Measurements from ENCODE around the gene NPPA.
A peak's percentile ranks its signal among the peaks of the same experiment; 100 is the strongest.

NPPA gene

GRCh38 chr1:11831945-11832725, 15.4 kb downstream of the NPPA start:
- H3K27me3 ChIP-seq (ENCODE audit: control insufficient read depth, insufficient read depth, low read length) = no peaks in the 10 kb centered on the region
- no peak for DNase-seq (ENCODE audit: low read depth, low spot score)
- no CpG with 5 or more reads among the region's 9 CpGs for WGBS (ENCODE audit: insufficient coverage, insufficient read length)
- H3K9me3 ChIP-seq (ENCODE audit: control insufficient read depth, insufficient read depth, low read length) = no peaks in the 10 kb centered on the region
- peaks cover 65% of the 10 kb centered on the region for H3K36me3 ChIP-seq (ENCODE audit: control insufficient read depth, insufficient read depth, low read length)
- H3K4me1 ChIP-seq (ENCODE audit: control insufficient read depth, insufficient read depth, low read length) = no peaks in the 10 kb centered on the region
- H3K4me3 ChIP-seq (ENCODE audit: low read length) = no peak overlapping the region
- H3K27ac ChIP-seq (ENCODE audit: low read length) = no peak overlapping the region

GRCh38 chr1:11828511-11828910, 19.1 kb downstream of the NPPA start:
- no CpG with 5 or more reads among the region's 19 CpGs for WGBS (ENCODE audit: insufficient coverage, insufficient read length)
- Histone ChIP-seq H3K36me3 (ENCODE audit: control insufficient read depth, insufficient read depth, low read length) (peaks cover 42% of the 10 kb centered on the region), H3K4me3 (ENCODE audit: low read length) (no peak overlapping the region), H3K4me1 (ENCODE audit: control insufficient read depth, insufficient read depth, low read length) (no peaks in the 10 kb centered on the region), H3K9me3 (ENCODE audit: control insufficient read depth, insufficient read depth, low read length) (no peaks in the 10 kb centered on the region), H3K27ac (ENCODE audit: low read length) (no peak overlapping the region), H3K27me3 (ENCODE audit: control insufficient read depth, insufficient read depth, low read length) (no peaks in the 10 kb centered on the region)
- DNase-seq (ENCODE audit: low read depth, low spot score) = no peak

- Histone ChIP-seq H3K4me3 (ENCODE audit: low read length) (no peak overlapping the region), H3K9me3 (ENCODE audit: control insufficient read depth, insufficient read depth, low read length) (no peaks in the 10 kb centered on the region), H3K4me1 (ENCODE audit: control insufficient read depth, insufficient read depth, low read length) (no peaks in the 10 kb centered on the region), H3K27me3 (ENCODE audit: control insufficient read depth, insufficient read depth, low read length) (no peaks in the 10 kb centered on the region), H3K27ac (ENCODE audit: low read length) (no peak overlapping the region), H3K36me3 (ENCODE audit: control insufficient read depth, insufficient read depth, low read length) (peaks cover 32% of the 10 kb centered on the region)
- no peak for DNase-seq (ENCODE audit: low read depth, low spot score)
- no CpG with 5 or more reads among the region's 9 CpGs for WGBS (ENCODE audit: insufficient coverage, insufficient read length)
Measured at GRCh38 chr1:11826946-11827345, 20.6 kb downstream of the NPPA start.

- no peaks in the 10 kb centered on the region for H3K4me1 ChIP-seq (ENCODE audit: control insufficient read depth, insufficient read depth, low read length)
- DNase-seq (ENCODE audit: low read depth, low spot score) = no peak
- no CpG with 5 or more reads among the region's 7 CpGs for WGBS (ENCODE audit: insufficient coverage, insufficient read length)
- no peak overlapping the region for H3K27ac ChIP-seq (ENCODE audit: low read length)
- no peak overlapping the region for H3K4me3 ChIP-seq (ENCODE audit: low read length)
- peaks cover 31% of the 10 kb centered on the region for H3K36me3 ChIP-seq (ENCODE audit: control insufficient read depth, insufficient read depth, low read length)
- H3K27me3 ChIP-seq (ENCODE audit: control insufficient read depth, insufficient read depth, low read length) = no peaks in the 10 kb centered on the region
- no peaks in the 10 kb centered on the region for H3K9me3 ChIP-seq (ENCODE audit: control insufficient read depth, insufficient read depth, low read length)
Measured at GRCh38 chr1:11825131-11825530, 22.5 kb downstream of the NPPA start.

GRCh38 chr1:11823366-11824137, 24.0 kb downstream of the NPPA start:
- no peak overlapping the region for H3K27ac ChIP-seq (ENCODE audit: low read length)
- H3K4me3 ChIP-seq (ENCODE audit: low read length) = no peak overlapping the region
- H3K9me3 ChIP-seq (ENCODE audit: control insufficient read depth, insufficient read depth, low read length) = no peaks in the 10 kb centered on the region
- DNase-seq (ENCODE audit: low read depth, low spot score) = no peak
- no peaks in the 10 kb centered on the region for H3K4me1 ChIP-seq (ENCODE audit: control insufficient read depth, insufficient read depth, low read length)
- no peaks in the 10 kb centered on the region for H3K27me3 ChIP-seq (ENCODE audit: control insufficient read depth, insufficient read depth, low read length)
- WGBS (ENCODE audit: insufficient coverage, insufficient read length) = no CpG with 5 or more reads among the region's 17 CpGs
- H3K36me3 ChIP-seq (ENCODE audit: control insufficient read depth, insufficient read depth, low read length) = peaks cover 21% of the 10 kb centered on the region

- DNase-seq (ENCODE audit: low read depth, low spot score) = no peak
- Histone ChIP-seq H3K9me3 (ENCODE audit: control insufficient read depth, insufficient read depth, low read length) (no peaks in the 10 kb centered on the region), H3K27me3 (ENCODE audit: control insufficient read depth, insufficient read depth, low read length) (no peaks in the 10 kb centered on the region), H3K4me3 (ENCODE audit: low read length) (no peak overlapping the region), H3K27ac (ENCODE audit: low read length) (no peak overlapping the region), H3K4me1 (ENCODE audit: control insufficient read depth, insufficient read depth, low read length) (no peaks in the 10 kb centered on the region), H3K36me3 (ENCODE audit: control insufficient read depth, insufficient read depth, low read length) (peaks cover 19% of the 10 kb centered on the region)
- WGBS (ENCODE audit: insufficient coverage, insufficient read length) = no CpG with 5 or more reads among the region's 3 CpGs
Measured at GRCh38 chr1:11822091-11822490, 25.5 kb downstream of the NPPA start.

- no CpG with 5 or more reads among the region's 12 CpGs for WGBS (ENCODE audit: insufficient coverage, insufficient read length)
- peaks cover 17% of the 10 kb centered on the region for H3K36me3 ChIP-seq (ENCODE audit: control insufficient read depth, insufficient read depth, low read length)
- no peaks in the 10 kb centered on the region for H3K27me3 ChIP-seq (ENCODE audit: control insufficient read depth, insufficient read depth, low read length)
- no peak for DNase-seq (ENCODE audit: low read depth, low spot score)
- H3K4me1 ChIP-seq (ENCODE audit: control insufficient read depth, insufficient read depth, low read length) = no peaks in the 10 kb centered on the region
- no peaks in the 10 kb centered on the region for H3K9me3 ChIP-seq (ENCODE audit: control insufficient read depth, insufficient read depth, low read length)
- no peak overlapping the region for H3K27ac ChIP-seq (ENCODE audit: low read length)
- H3K4me3 ChIP-seq (ENCODE audit: low read length) = no peak overlapping the region
Measured at GRCh38 chr1:11817192-11817591, 30.4 kb downstream of the NPPA start.

- Histone ChIP-seq H3K4me3 (ENCODE audit: low read length) (no peak overlapping the region), H3K27ac (ENCODE audit: low read length) (no peak overlapping the region), H3K27me3 (ENCODE audit: control insufficient read depth, insufficient read depth, low read length) (no peaks in the 10 kb centered on the region), H3K4me1 (ENCODE audit: control insufficient read depth, insufficient read depth, low read length) (no peaks in the 10 kb centered on the region), H3K9me3 (ENCODE audit: control insufficient read depth, insufficient read depth, low read length) (no peaks in the 10 kb centered on the region), H3K36me3 (ENCODE audit: control insufficient read depth, insufficient read depth, low read length) (peaks cover 12% of the 10 kb centered on the region)
- DNase-seq (ENCODE audit: low read depth, low spot score) = no peak
- WGBS (ENCODE audit: insufficient coverage, insufficient read length) = no CpG with 5 or more reads among the region's 5 CpGs
Measured at GRCh38 chr1:11813021-11813420, 34.6 kb downstream of the NPPA start.

GRCh38 chr1:11807133-11807532, 40.5 kb downstream of the NPPA start:
- no CpG with 5 or more reads among the region's 2 CpGs for WGBS (ENCODE audit: insufficient coverage, insufficient read length)
- H3K27ac ChIP-seq (ENCODE audit: low read length) = no peak overlapping the region
- no peaks in the 10 kb centered on the region for H3K9me3 ChIP-seq (ENCODE audit: control insufficient read depth, insufficient read depth, low read length)
- H3K4me3 ChIP-seq (ENCODE audit: low read length) = no peak overlapping the region; the same call in 1 of the 2 replicates
- H3K36me3 ChIP-seq (ENCODE audit: control insufficient read depth, insufficient read depth, low read length) = no peaks in the 10 kb centered on the region; the same call in 1 of the 2 replicates
- H3K27me3 ChIP-seq (ENCODE audit: control insufficient read depth, insufficient read depth, low read length) = no peaks in the 10 kb centered on the region
- DNase-seq (ENCODE audit: low read depth, low spot score) = no peak
- H3K4me1 ChIP-seq (ENCODE audit: control insufficient read depth, insufficient read depth, low read length) = 0 out of 2 replicates have a peak, but pooled peaks cover 5% of the 10 kb centered on the region

- Histone ChIP-seq H3K4me1 (ENCODE audit: control insufficient read depth, insufficient read depth, low read length) (0 out of 2 replicates have a peak, but pooled peaks cover 5% of the 10 kb centered on the region), H3K4me3 (ENCODE audit: low read length) (peak overlapping the region; percentile 82; the same call in 1 of the 2 replicates), H3K27me3 (ENCODE audit: control insufficient read depth, insufficient read depth, low read length) (no peaks in the 10 kb centered on the region), H3K36me3 (ENCODE audit: control insufficient read depth, insufficient read depth, low read length) (no peaks in the 10 kb centered on the region; the same call in 1 of the 2 replicates), H3K9me3 (ENCODE audit: control insufficient read depth, insufficient read depth, low read length) (no peaks in the 10 kb centered on the region), H3K27ac (ENCODE audit: low read length) (no peak overlapping the region)
- no peak for DNase-seq (ENCODE audit: low read depth, low spot score)
- WGBS (ENCODE audit: insufficient coverage, insufficient read length) = no CpG with 5 or more reads among the region's 20 CpGs
Measured at GRCh38 chr1:11806307-11806936, 41.2 kb downstream of the NPPA start.
